ENCODE results near the gene IL1RL2.

DNA sequence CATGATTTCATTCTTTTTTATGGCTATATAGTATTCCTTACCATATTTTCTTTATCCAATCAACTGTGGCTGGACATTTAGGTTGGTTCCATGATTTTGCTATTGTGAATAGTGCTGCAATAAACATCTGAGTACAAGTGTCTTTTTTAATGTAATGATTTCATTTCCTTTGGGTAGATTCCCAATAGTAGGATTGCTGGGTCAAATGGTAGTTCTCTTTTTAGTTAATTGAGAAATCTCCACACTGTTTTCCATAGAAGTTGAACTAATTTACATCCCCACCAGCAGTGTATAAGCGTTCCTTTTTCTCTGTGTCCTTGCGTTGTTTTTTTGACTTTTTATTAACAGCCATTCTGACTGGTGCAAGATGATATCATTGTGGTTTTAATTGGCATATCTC is 65.4 kb downstream of the IL1RL2 start:
- TF ChIP-seq, protein P1, sequence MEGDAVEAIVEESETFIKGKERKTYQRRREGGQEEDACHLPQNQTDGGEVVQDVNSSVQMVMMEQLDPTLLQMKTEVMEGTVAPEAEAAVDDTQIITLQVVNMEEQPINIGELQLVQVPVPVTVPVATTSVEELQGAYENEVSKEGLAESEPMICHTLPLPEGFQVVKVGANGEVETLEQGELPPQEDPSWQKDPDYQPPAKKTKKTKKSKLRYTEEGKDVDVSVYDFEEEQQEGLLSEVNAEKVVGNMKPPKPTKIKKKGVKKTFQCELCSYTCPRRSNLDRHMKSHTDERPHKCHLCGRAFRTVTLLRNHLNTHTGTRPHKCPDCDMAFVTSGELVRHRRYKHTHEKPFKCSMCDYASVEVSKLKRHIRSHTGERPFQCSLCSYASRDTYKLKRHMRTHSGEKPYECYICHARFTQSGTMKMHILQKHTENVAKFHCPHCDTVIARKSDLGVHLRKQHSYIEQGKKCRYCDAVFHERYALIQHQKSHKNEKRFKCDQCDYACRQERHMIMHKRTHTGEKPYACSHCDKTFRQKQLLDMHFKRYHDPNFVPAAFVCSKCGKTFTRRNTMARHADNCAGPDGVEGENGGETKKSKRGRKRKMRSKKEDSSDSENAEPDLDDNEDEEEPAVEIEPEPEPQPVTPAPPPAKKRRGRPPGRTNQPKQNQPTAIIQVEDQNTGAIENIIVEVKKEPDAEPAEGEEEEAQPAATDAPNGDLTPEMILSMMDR (IDR thresholded peaks at IDR 0.05) = no peak
- no peak for TF ChIP-seq POLR2AphosphoS5 (IDR thresholded peaks at IDR 0.05; ENCODE audit: insufficient read depth in 1 of 2, low read depth in 1 of 2)
